Measurements from ENCODE around the gene PCCA. TPM values are rescaled to one million over a fixed set of nuclear protein-coding genes. Genes with fewer than 3 reads are reported as not detected.
A peak's percentile ranks its signal among the peaks of the same experiment; 100 is the strongest.

The PCCA gene
- total RNA-seq, 2 donors from 2014 or later, result 52.7 to 66.4 TPM

DNA sequence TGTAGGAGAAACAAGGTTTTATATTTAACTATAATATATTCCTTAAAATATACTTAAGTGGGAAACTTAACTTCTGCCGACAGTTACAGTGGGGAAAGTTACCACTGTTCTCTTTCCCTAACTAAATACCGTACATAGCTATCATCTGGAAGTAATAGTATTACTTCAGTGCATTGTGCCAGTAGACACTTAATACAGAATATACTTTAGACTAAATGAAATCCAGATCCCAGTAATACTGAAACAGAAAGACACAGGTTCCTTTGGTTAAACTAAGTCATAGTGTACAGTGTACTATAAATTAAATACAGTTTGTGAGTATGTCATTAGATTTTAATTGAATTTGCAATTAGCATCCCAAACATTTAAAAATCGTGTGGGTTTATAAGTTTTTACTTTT is 107.5 kb downstream of the PCCA start:
- TF ChIP-seq, protein P1, sequence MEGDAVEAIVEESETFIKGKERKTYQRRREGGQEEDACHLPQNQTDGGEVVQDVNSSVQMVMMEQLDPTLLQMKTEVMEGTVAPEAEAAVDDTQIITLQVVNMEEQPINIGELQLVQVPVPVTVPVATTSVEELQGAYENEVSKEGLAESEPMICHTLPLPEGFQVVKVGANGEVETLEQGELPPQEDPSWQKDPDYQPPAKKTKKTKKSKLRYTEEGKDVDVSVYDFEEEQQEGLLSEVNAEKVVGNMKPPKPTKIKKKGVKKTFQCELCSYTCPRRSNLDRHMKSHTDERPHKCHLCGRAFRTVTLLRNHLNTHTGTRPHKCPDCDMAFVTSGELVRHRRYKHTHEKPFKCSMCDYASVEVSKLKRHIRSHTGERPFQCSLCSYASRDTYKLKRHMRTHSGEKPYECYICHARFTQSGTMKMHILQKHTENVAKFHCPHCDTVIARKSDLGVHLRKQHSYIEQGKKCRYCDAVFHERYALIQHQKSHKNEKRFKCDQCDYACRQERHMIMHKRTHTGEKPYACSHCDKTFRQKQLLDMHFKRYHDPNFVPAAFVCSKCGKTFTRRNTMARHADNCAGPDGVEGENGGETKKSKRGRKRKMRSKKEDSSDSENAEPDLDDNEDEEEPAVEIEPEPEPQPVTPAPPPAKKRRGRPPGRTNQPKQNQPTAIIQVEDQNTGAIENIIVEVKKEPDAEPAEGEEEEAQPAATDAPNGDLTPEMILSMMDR (IDR thresholded peaks at IDR 0.05), result no peak
- no peak for TF ChIP-seq POLR2A (IDR thresholded peaks at IDR 0.05)
- Histone ChIP-seq H3K4me1 (replicated peaks) (no peaks in the 10 kb centered on the region), H3K27me3 (replicated peaks; ENCODE audit: insufficient read depth) (no peaks in the 10 kb centered on the region), H3K36me3 (no peaks in the 10 kb centered on the region), H3K27ac (no peak overlapping the region), H3K9me3 (no peaks in the 10 kb centered on the region), H3K4me3 (no peak overlapping the region)
- no peak for DNase-seq (ENCODE audit: low spot score)
- 92% methylated on average over 3 of the region's 3 CpGs for WGBS
- intact Hi-C loops (cut with DNase I), result no loop called here

DNA sequence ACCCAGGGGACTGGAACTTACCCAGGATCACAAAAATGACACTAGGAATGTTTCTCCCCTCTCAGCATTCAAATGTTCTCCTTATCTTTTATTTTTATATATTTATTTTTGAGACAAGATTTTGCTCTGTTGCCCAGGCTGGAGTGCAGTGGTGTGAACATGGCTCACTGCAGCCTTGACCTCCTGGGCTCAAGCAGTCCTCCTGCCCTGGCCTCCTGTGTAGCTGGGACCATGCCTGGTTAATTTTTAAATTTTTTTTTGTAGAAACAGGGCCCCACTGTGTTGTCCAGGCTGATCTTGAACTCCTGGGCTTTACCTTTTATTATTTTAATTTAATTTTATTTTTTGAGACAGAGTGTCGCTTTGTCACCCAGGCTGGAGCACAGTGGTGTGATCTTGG is 108.2 kb downstream of the PCCA start:
- Histone ChIP-seq H3K36me3 (no peaks in the 10 kb centered on the region), H3K9me3 (no peaks in the 10 kb centered on the region), H3K27me3 (replicated peaks; ENCODE audit: insufficient read depth) (no peaks in the 10 kb centered on the region), H3K4me3 (no peak overlapping the region), H3K4me1 (replicated peaks) (no peaks in the 10 kb centered on the region), H3K27ac (peak overlapping the region; percentile 18 to 54)
- DNase-seq (ENCODE audit: low spot score), result no peak
- TF ChIP-seq POLR2A (IDR thresholded peaks at IDR 0.05), result no peak
- no peak for TF ChIP-seq POLR2AphosphoS5 (IDR thresholded peaks at IDR 0.05)
- TF ChIP-seq, protein P1 (IDR thresholded peaks at IDR 0.05), result no peak
- WGBS, result 94% methylated on average over 1 of the region's 1 CpG
- intact Hi-C loops (cut with DNase I), result no loop called here

GRCh38 chr13:100197591-100198365 is 108.9 kb downstream of the PCCA start:
- Histone ChIP-seq H3K36me3 (no peaks in the 10 kb centered on the region), H3K4me1 (replicated peaks) (no peaks in the 10 kb centered on the region), H3K9me3 (no peaks in the 10 kb centered on the region), H3K27me3 (replicated peaks; ENCODE audit: insufficient read depth) (no peaks in the 10 kb centered on the region), H3K27ac (peak overlapping the region; percentile 18 to 54), H3K4me3 (no peak overlapping the region)
- DNase-seq (ENCODE audit: low spot score), result peak; percentile 50
- intact Hi-C loops (cut with DNase I), result no loop called here
- WGBS, result 40% methylated on average over 5 of the region's 5 CpGs
- TF ChIP-seq, protein P1 (IDR thresholded peaks at IDR 0.05), result no peak
- TF ChIP-seq POLR2AphosphoS5 (IDR thresholded peaks at IDR 0.05), result peak; percentile 58

GRCh38 chr13:100203696-100204367 is 114.9 kb downstream of the PCCA start:
- Histone ChIP-seq H3K36me3 (no peaks in the 10 kb centered on the region), H3K9me3 (no peaks in the 10 kb centered on the region), H3K4me1 (replicated peaks) (no peaks in the 10 kb centered on the region), H3K4me3 (no peak overlapping the region), H3K27me3 (replicated peaks; ENCODE audit: insufficient read depth) (no peaks in the 10 kb centered on the region), H3K27ac (no peak overlapping the region)
- no peak for DNase-seq (ENCODE audit: low spot score)
- intact Hi-C loops (cut with DNase I), result no loop called here
- WGBS, result 78% methylated on average over 6 of the region's 6 CpGs
- TF ChIP-seq POLR2A (IDR thresholded peaks at IDR 0.05) (no peak), POLR2AphosphoS5 (IDR thresholded peaks at IDR 0.05) (no peak)
- TF ChIP-seq, protein P1 (IDR thresholded peaks at IDR 0.05), result no peak

DNA sequence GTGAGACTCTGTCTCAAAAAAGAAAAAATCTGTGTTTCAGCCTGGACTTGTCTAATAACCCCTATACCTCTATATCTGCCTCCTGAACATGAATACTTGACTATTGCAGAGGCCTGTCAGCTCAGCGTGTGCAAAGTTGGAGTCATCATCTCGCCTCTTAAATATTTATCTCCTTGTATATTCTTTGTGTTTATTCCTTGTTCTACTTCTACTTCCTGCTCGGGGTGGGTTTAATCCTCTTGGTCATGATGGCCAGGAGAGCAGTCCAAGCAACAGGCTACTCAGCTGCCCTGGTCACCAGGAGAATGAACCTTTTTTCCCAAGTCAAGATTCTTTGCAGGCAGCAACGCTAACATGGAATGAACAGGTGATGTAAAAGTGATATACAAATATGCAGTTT is 119.1 kb downstream of the PCCA start:
- DNase-seq (ENCODE audit: low spot score), result no peak
- intact Hi-C loops (cut with DNase I), result no loop called here
- no peak overlapping the region for H3K4me3 ChIP-seq
- H3K36me3 ChIP-seq, result no peaks in the 10 kb centered on the region
- H3K4me1 ChIP-seq (replicated peaks), result no peaks in the 10 kb centered on the region
- no peaks in the 10 kb centered on the region for H3K27me3 ChIP-seq (replicated peaks; ENCODE audit: insufficient read depth)
- TF ChIP-seq POLR2AphosphoS5 (IDR thresholded peaks at IDR 0.05) (no peak), POLR2A (IDR thresholded peaks at IDR 0.05) (no peak)
- TF ChIP-seq, protein P1 (IDR thresholded peaks at IDR 0.05), result no peak
- no peaks in the 10 kb centered on the region for H3K9me3 ChIP-seq
- no peak overlapping the region for H3K27ac ChIP-seq
- 87% methylated on average over 4 of the region's 4 CpGs for WGBS

Measured in prostate gland (tissue), 2 donors.